SK-MEL-5 (cell line): ENCODE results near the gene CAMK1. TPM values are rescaled to one million over a fixed set of nuclear protein-coding genes. Genes with fewer than 3 reads are reported as not detected.

Source experiments
- total RNA-seq: library from RNA; depleted of rRNA; stranded (reverse); fragments of >200 nt; shearing (Covaris generic); gene quantifications from 2 replicates; pipeline ENCODE4 v1.2.3, GENCODE V29; 2014; rRNA removed

CAMK1 gene
- total RNA-seq, 1 experiment from 2014 or later = 0.32 TPM

Other genes with a start within 250 kb of the CAMK1 start
- 0.61 and 1.3 TPM in 2 replicates for gene LHFPL4, start 216.1 kb downstream of the CAMK1 start, total RNA-seq
- 53.4 and 55.3 TPM in 2 replicates for gene MTMR14, start 120.4 kb downstream of the CAMK1 start, total RNA-seq
- 0.53 and 0.79 TPM in 2 replicates for gene CPNE9, start 66.1 kb downstream of the CAMK1 start, total RNA-seq
- gene BRPF1, start 38.2 kb downstream of the CAMK1 start, total RNA-seq = 17.7 and 18.8 TPM in 2 replicates
- 11.0 and 16.0 TPM in 2 replicates for gene OGG1, start 20.0 kb downstream of the CAMK1 start, total RNA-seq
- 74.0 and 75.7 TPM in 2 replicates for gene TADA3, start 22.5 kb upstream of the CAMK1 start, total RNA-seq
- gene ARPC4, start 23.1 kb upstream of the CAMK1 start, total RNA-seq = 251 and 255 TPM in 2 replicates
- 4.2 and 4.4 TPM in 2 replicates for gene TTLL3, start 40.3 kb upstream of the CAMK1 start, total RNA-seq
- gene RPUSD3, start 74.1 kb upstream of the CAMK1 start, total RNA-seq = 125 and 127 TPM in 2 replicates
- 0.24 and 0.71 TPM in 2 replicates for gene CIDEC, start 110.3 kb upstream of the CAMK1 start, total RNA-seq
- 42.9 and 45.2 TPM in 2 replicates for gene JAGN1, start 120.7 kb upstream of the CAMK1 start, total RNA-seq
- 0.05 and 0.29 TPM in 2 replicates for gene IL17RE, start 132.9 kb upstream of the CAMK1 start, total RNA-seq
- gene IL17RC, start 147.2 kb upstream of the CAMK1 start, total RNA-seq = 49.0 and 49.1 TPM in 2 replicates
- 47.7 and 50.2 TPM in 2 replicates for gene CRELD1, start 163.9 kb upstream of the CAMK1 start, total RNA-seq
- 0.34 and 0.51 TPM in 2 replicates for gene PRRT3, start 182.5 kb upstream of the CAMK1 start, total RNA-seq
- 213 and 253 TPM in 2 replicates for gene EMC3, start 216.9 kb upstream of the CAMK1 start, total RNA-seq